Endothelial cell of umbilical vein (primary cell): ENCODE results near the gene IL32.

Source experiments
- CTCF ChIP-seq, 2 donors: IDR thresholded peaks; 1 replicate in 1 of 2; 2 replicates in 1 of 2; pipeline ENCODE4 v1.5.1; 2011; ENCODE audit warnings: low read length in 2 of 2, mild to moderate bottlenecking in 2 of 2, moderate library complexity in 2 of 2, control low read depth in 1 of 2, inconsistent platforms in 1 of 2, low read depth in 1 of 2; ENCODE audit not compliant: insufficient read depth in 1 of 2; ENCODE audit errors: extremely low read depth in 1 of 2
- EZH2 ChIP-seq: IDR thresholded peaks from 2 replicates; pipeline ENCODE4 v1.6.1; 2012; ENCODE audit warnings: borderline replicate concordance, low read depth, mild to moderate bottlenecking, moderate library complexity, low read length, inconsistent platforms; ENCODE audit not compliant: severe bottlenecking
- MAX ChIP-seq: IDR thresholded peaks from 2 replicates; pipeline ENCODE4 v1.6.1; 2011; ENCODE audit not compliant: insufficient read depth, insufficient read length
- POLR2A ChIP-seq: IDR thresholded peaks from 2 replicates; pipeline ENCODE4 v1.6.1; 2012; ENCODE audit warnings: low read depth, mild to moderate bottlenecking, control low read depth, low read length

DNA sequence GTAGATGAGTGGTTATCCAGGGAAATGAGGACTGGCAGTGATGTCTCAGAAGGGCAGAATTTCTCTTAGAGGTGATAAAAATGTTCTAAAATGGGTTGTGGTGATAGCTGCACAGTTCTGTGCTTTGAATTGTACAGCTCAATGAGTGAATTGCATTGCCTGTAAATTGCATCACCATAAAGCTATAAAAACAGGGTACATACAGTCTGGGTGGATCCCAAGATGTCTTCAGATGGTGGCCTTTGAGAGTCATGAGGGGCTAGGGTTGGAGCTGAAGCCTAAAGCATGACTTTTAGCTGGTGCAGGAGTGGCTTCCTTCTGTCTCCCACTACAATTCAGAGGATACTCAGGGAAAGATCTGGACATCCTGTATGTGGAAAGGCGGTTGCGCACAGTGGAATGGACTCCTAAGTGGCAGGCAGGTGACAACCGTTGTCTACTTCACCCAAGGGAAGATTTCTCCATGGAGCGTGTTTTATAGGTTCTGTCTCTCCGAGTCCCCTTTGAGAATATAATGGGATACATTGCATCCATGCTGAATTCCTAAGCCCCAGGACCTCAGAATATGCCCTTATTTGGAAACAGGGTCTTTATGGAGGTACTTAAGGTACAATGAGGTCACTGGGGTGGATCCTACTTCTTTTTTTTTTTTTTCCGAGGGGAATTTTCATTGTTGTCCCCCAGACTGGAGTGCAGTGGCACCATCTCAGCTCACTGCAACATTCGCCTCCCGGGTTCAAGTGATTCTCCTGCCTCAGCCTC lies 1.6 kb upstream of the IL32 start:
- TF ChIP-seq POLR2A = no peak
- TF ChIP-seq CTCF (IDR thresholded peaks at IDR 0.05; ENCODE audit: extremely low read depth in 1 of 2, insufficient read depth in 1 of 2, low read depth in 1 of 2, low read length in 2 of 2) = no peak
- no peak for TF ChIP-seq EZH2
- no peak for TF ChIP-seq MAX
